ENCODE results near the gene MAP3K5.

DNA sequence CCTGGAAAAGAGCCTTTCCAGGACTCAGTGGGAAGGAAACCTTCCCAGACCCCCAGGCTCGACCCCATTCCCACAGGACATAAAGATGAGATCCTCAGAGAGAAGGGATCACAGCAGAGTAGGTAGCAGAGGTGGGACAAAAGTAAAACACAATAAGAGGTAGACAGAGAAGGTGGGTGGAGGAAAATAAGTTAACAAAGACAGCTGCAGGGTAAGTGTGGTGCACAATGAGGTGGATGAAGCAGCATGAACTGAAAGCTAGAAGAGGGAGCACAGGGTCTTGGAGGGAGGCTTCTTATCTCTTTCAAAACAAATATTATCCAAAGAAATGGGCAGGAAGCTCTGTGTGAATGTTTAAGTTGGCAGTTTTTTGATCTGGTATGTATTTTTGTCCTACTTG, 228.1 kb downstream of the MAP3K5 start:
- TF ChIP-seq POLR2A (IDR thresholded peaks at IDR 0.05) (no peak), POLR2AphosphoS5 (IDR thresholded peaks at IDR 0.05; ENCODE audit: insufficient read depth in 1 of 2, low read depth in 1 of 2) (no peak)
- TF ChIP-seq, protein P1, sequence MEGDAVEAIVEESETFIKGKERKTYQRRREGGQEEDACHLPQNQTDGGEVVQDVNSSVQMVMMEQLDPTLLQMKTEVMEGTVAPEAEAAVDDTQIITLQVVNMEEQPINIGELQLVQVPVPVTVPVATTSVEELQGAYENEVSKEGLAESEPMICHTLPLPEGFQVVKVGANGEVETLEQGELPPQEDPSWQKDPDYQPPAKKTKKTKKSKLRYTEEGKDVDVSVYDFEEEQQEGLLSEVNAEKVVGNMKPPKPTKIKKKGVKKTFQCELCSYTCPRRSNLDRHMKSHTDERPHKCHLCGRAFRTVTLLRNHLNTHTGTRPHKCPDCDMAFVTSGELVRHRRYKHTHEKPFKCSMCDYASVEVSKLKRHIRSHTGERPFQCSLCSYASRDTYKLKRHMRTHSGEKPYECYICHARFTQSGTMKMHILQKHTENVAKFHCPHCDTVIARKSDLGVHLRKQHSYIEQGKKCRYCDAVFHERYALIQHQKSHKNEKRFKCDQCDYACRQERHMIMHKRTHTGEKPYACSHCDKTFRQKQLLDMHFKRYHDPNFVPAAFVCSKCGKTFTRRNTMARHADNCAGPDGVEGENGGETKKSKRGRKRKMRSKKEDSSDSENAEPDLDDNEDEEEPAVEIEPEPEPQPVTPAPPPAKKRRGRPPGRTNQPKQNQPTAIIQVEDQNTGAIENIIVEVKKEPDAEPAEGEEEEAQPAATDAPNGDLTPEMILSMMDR (IDR thresholded peaks at IDR 0.05), result no peak

Measured in vagina (tissue), 2 donors.